Common myeloid progenitor, CD34-positive (primary cell): ENCODE measurements around the gene ZNF691.

Experiments
- CTCF ChIA-PET: fragments of 350-600 bp; sonication (Branson Sonifier 250); formaldehyde crosslinking; loops from one replicate; lab custom pipeline; 2021; ENCODE audit warnings: antibody characterized with exemption; lab: Charles Lee
- POLR2A ChIA-PET: fragments of 350-600 bp; sonication (Branson Sonifier 250); formaldehyde crosslinking; loops from one replicate; lab custom pipeline; 2021; ENCODE audit warnings: antibody characterized with exemption; lab: Charles Lee
- DNase-seq, 3 donors: peaks; one replicate each; pipeline versions ENCODE4 v3.0.0 to v3.0.0-alpha.2; 2013
- H3K27ac ChIP-seq, 2 experiments: 1 replicate in 1 of 2; 2 replicates in 1 of 2; pipeline ENCODE4 v1.7.0; 2013; ENCODE audit warnings: inconsistent platforms in 2 of 2, low read length in 2 of 2, mild to moderate bottlenecking in 2 of 2, low read depth in 1 of 2, moderate library complexity in 1 of 2; ENCODE audit not compliant: severe bottlenecking in 2 of 2, insufficient read depth in 1 of 2, poor library complexity in 1 of 2
- H3K27me3 ChIP-seq, 5 experiments: replicated peaks in 2 of 5; 1 replicate in 3 of 5; 2 replicates in 2 of 5; pipeline versions ENCODE4 v1.6.1 to v1.7.0; 2013; ENCODE audit warnings: low read length in 4 of 5, mild to moderate bottlenecking in 2 of 5, moderate library complexity in 2 of 5, inconsistent platforms in 1 of 5; ENCODE audit not compliant: insufficient read depth in 5 of 5, control insufficient read depth in 4 of 5
- H3K36me3 ChIP-seq, 4 experiments: 1 replicate in 2 of 4; 2 replicates in 2 of 4; pipeline versions ENCODE4 v1.6.1 to v1.7.0; 2013; ENCODE audit warnings: low read length in 3 of 4, control low read depth in 1 of 4, mild to moderate bottlenecking in 1 of 4; ENCODE audit not compliant: control insufficient read depth in 4 of 4, insufficient read depth in 4 of 4
- H3K4me1 ChIP-seq, 4 experiments: 1 replicate in 3 of 4; 2 replicates in 1 of 4; pipeline versions ENCODE4 v1.6.1 to v1.7.1; 2013; ENCODE audit warnings: low read length in 3 of 4, mild to moderate bottlenecking in 3 of 4, control low read depth in 1 of 4, inconsistent platforms in 1 of 4, moderate library complexity in 1 of 4; ENCODE audit not compliant: control insufficient read depth in 4 of 4, insufficient read depth in 4 of 4; ENCODE audit errors: control extremely low read depth in 1 of 4
- H3K4me3 ChIP-seq, 7 experiments: 1 replicate in 4 of 7; 2 replicates in 3 of 7; pipeline versions ENCODE4 v1.5.1 to v1.7.0; 2013; ENCODE audit warnings: mild to moderate bottlenecking in 7 of 7, low read length in 6 of 7, moderate library complexity in 6 of 7, inconsistent platforms in 2 of 7, low read depth in 2 of 7, control low read depth in 1 of 7; ENCODE audit not compliant: insufficient read depth in 4 of 7, control insufficient read depth in 1 of 7; ENCODE audit errors: extremely low read depth in 1 of 7
- H3K9me3 ChIP-seq, 5 experiments: 1 replicate in 4 of 5; 2 replicates in 1 of 5; pipeline versions ENCODE4 v1.6.1 to v1.7.1; 2013; ENCODE audit warnings: low read length in 4 of 5, mild to moderate bottlenecking in 2 of 5, inconsistent platforms in 1 of 5, low read depth in 1 of 5, moderate library complexity in 1 of 5; ENCODE audit not compliant: control insufficient read depth in 4 of 5, insufficient read depth in 2 of 5; ENCODE audit errors: control extremely low read depth in 1 of 5
- WGBS: methylation state at CpG from one replicate; pipeline ENCODE4 v1.1.5; 2013; ENCODE audit not compliant: insufficient coverage; 5-methylcytosine and 5-hydroxymethylcytosine counted together

The ZNF691 gene

GRCh38 chr1:42831273-42831672 lies 15.1 kb upstream of the ZNF691 start:
- Histone ChIP-seq H3K4me3 (no peak overlapping the region), H3K27ac (no peak overlapping the region), H3K27me3 (no peaks in the 10 kb centered on the region), H3K9me3 (no peaks in the 10 kb centered on the region), H3K36me3 (peaks cover 0 to 15% (median 4%) of the 10 kb centered on the region in 4 experiments), H3K4me1 (no peaks in the 10 kb centered on the region)
- POLR2A ChIA-PET: no interaction called here
- no peak for DNase-seq
- CTCF ChIA-PET: interaction anchor here (0.8 to 1.6 kb wide), 2 partner anchors 10 to 93 kb away, joined by 3 to 4 read pairs; no protein-coding TSS in a partner anchor

- Histone ChIP-seq H3K36me3 (peaks cover 2 to 15% (median 4%) of the 10 kb centered on the region in 4 experiments), H3K4me1 (no peaks in the 10 kb centered on the region), H3K27me3 (no peaks in the 10 kb centered on the region), H3K4me3 (no peak overlapping the region), H3K27ac (no peak overlapping the region), H3K9me3 (no peaks in the 10 kb centered on the region)
- ChIA-PET POLR2A (interaction anchor here (0.5 kb wide), 1 partner anchor 133 kb away, joined by 3 read pairs; no protein-coding TSS in a partner anchor), CTCF (interaction anchor here (1.1 to 2.5 kb wide), 2 partner anchors 11 to 14 kb away, joined by 3 to 8 read pairs; partner anchors contain the start of gene ZNF691)
- no peak for DNase-seq
- 83% methylated on average over 1 of the region's 3 CpGs for WGBS
Observed at GRCh38 chr1:42832641-42833240, 13.7 kb upstream of the ZNF691 start.

DNA sequence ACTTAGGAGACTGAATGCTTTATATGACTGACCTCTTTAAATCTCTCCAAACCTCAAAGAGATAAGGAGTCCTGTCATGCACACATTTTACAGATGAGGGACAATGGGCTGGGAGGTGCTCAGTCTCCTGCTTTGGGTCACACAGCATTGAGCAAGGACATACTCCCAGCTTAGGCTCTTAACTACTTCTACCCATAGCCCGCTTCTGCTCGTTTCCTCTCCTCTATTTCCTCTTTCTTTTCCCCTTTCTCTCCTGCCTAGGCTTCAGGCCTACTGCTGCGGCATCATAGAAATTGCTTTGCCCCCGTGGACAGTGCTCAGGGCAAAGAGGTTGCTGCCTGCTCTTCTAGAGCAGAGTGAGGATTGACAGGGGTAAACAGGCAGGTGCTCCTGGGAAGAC lies 12.4 kb upstream of the ZNF691 start:
- ChIA-PET POLR2A (no interaction called here), CTCF (interaction anchor here (1.1 to 2.5 kb wide), 2 partner anchors 12 to 13 kb away, joined by 3 to 8 read pairs; partner anchors contain the start of gene ZNF691)
- no peaks in the 10 kb centered on the region for H3K9me3 ChIP-seq

DNA sequence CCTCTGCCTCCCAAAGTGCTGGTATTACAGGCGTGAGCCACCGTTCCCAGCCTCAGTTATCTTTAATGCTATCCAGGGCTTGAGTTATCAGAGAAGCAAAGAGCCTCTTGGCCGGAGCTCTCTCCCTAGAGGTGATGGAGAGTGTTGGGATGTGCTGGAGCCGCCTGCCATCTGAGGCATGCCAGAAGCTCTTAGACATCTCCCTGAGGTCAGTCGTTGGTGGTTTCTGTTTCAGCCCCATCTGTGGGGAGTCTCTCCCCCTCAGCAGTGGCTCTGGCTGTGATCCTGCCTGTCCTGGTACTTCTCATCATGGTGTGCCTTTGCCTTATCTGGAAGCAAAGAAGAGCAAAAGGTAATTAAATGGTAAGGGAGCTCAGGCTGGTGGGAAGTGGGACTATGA lies 11.6 kb upstream of the ZNF691 start:
- POLR2A ChIA-PET: no interaction called here

More for the DNA sequence above, 12.4 kb upstream of the ZNF691 start:
- H3K36me3 ChIP-seq: peaks cover 4 to 16% (median 6%) of the 10 kb centered on the region in 4 experiments
- H3K27ac ChIP-seq: no peak overlapping the region
- H3K27me3 ChIP-seq: no peaks in the 10 kb centered on the region
- WGBS: 100% methylated on average over 2 of the region's 4 CpGs
- H3K4me3 ChIP-seq: no peak overlapping the region
- no peaks in the 10 kb centered on the region for H3K4me1 ChIP-seq
- DNase-seq: no peak

DNA sequence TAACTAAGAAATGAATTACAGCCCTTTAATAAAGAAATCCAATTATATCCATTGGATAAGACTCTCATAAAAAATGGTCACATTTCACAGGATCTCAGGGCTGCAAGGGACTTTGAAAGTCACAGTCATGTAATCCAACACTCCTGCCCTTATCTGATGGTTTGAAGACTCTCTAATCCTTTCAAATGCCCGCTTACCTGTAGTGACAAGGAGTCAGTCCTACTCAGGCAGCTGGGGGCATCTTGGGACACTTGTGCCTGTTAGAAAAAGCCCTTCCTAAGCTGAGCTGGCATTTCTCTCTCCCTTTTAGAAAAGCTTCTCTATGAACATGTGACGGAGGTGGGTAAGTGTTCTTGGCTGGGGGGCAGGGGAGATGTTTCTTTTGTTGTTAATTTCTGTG lies 11.0 kb upstream of the ZNF691 start:
- Histone ChIP-seq H3K9me3 (no peaks in the 10 kb centered on the region), H3K27ac (no peak overlapping the region), H3K4me1 (no peaks in the 10 kb centered on the region), H3K27me3 (no peaks in the 10 kb centered on the region), H3K36me3 (peaks cover 5 to 12% (median 7%) of the 10 kb centered on the region in 4 experiments), H3K4me3 (no peak overlapping the region)
- ChIA-PET POLR2A (no interaction called here), CTCF (no interaction called here)
- WGBS: no CpG with 5 or more reads among the region's 2 CpGs
- DNase-seq: no peak

More for the DNA sequence above, 11.6 kb upstream of the ZNF691 start:
- H3K27me3 ChIP-seq: no peaks in the 10 kb centered on the region
- H3K9me3 ChIP-seq: no peaks in the 10 kb centered on the region
- no peak overlapping the region for H3K4me3 ChIP-seq
- H3K36me3 ChIP-seq: peaks cover 5 to 16% (median 7%) of the 10 kb centered on the region in 4 experiments
- 95% methylated on average over 3 of the region's 5 CpGs for whole genome bisulfite sequencing
- no peak overlapping the region for H3K27ac ChIP-seq
- no peak for DNase-seq
- CTCF ChIA-PET: no interaction called here
- H3K4me1 ChIP-seq: no peaks in the 10 kb centered on the region

- no peaks in the 10 kb centered on the region for H3K4me1 ChIP-seq
- POLR2A ChIA-PET: interaction anchor here (0.6 kb wide), 1 partner anchor 42 kb away, joined by 3 read pairs; no protein-coding TSS in a partner anchor
- no peaks in the 10 kb centered on the region for H3K27me3 ChIP-seq
- CTCF ChIA-PET: interaction anchor here (0.9 to 2.1 kb wide), 4 partner anchors 8 to 59 kb away, joined by 3 to 7 read pairs (median 4); partner anchors contain the start of gene ZNF691
- WGBS: 67% methylated on average over 3 of the region's 3 CpGs
- H3K36me3 ChIP-seq: peaks cover 6 to 23% (median 15%) of the 10 kb centered on the region in 4 experiments
- H3K9me3 ChIP-seq: no peaks in the 10 kb centered on the region
- H3K4me3 ChIP-seq: no peak overlapping the region
- DNase-seq: no peak
- no peak overlapping the region for H3K27ac ChIP-seq
Observed at GRCh38 chr1:42837709-42838108, 8.7 kb upstream of the ZNF691 start.

DNA sequence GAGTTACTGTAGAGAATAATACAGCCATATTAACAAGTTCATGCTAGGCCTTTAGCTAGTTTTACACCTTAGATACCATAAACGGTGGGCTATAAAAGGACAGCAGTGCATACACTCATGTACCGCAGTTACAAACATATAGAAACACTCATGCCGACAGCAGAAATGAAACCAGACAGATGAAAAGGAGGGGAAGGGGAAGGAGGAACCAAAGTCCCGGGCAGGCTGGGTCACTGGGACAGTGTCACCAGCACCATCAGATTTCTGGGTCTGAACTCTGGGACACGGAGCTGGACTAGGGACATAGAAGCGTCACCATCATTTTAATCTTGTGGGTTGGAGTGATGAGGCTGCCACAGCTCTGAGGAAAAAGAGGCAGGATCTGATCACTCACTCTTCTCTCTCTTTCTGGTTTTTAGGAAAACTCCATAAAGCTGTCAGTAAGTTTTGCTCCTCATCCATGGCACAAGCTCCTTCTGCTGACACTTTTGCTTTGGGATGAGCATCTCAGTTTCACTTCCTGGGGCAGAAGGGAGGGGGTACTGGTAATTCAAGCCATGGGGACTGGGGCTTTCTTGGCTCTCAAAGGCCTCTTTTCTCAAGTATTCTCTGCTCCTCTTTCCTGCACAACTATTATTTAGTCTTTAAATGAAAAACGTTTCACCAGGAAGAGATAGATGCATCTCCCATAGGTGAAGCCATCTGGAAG lies 7.8 kb upstream of the ZNF691 start:
- no peak overlapping the region for H3K27ac ChIP-seq
- H3K9me3 ChIP-seq: no peaks in the 10 kb centered on the region
- ChIA-PET POLR2A (no interaction called here), CTCF (interaction anchor here (0.9 to 2.1 kb wide), 4 partner anchors 7 to 60 kb away, joined by 3 to 7 read pairs (median 4); partner anchors contain the start of gene ZNF691)
- no peak for DNase-seq
- H3K36me3 ChIP-seq: peaks cover 6 to 29% (median 22%) of the 10 kb centered on the region in 4 experiments
- H3K4me1 ChIP-seq: no peaks in the 10 kb centered on the region
- no peak overlapping the region for H3K4me3 ChIP-seq
- 87% methylated on average over 3 of the region's 7 CpGs for WGBS
- H3K27me3 ChIP-seq: no peaks in the 10 kb centered on the region
